ENCODE data around the gene TMEM72.

GRCh38 chr10:44956717-44957706, 45.9 kb downstream of the TMEM72 start:
- no peak for TF ChIP-seq POLR2AphosphoS5 (IDR thresholded peaks at IDR 0.05; ENCODE audit: insufficient read depth in 1 of 2, low read depth in 1 of 2)
- no peak for TF ChIP-seq POLR2A (IDR thresholded peaks at IDR 0.05)

All from vagina (tissue), 2 donors.